Endothelial cell of umbilical vein (primary cell): ENCODE data around the gene RPL36A. TPM values are rescaled to one million over a fixed set of nuclear protein-coding genes. Genes with fewer than 3 reads are reported as not detected.
A peak's percentile ranks its signal among the peaks of the same experiment; 100 is the strongest.

Experiments used
- BruUV-seq: library from RNA; stranded (reverse); fragments of 400-500 nt; replicated peaks from 2 replicates; lab custom pipeline; 2021; lab: Mats Ljungman, UMichigan
- CTCF ChIA-PET: fragments of 300-600, 350-600 bp; sonication (Branson Sonifier 250); formaldehyde crosslinking; loops from one replicate; lab custom pipeline; 2021; ENCODE audit warnings: antibody characterized with exemption, inconsistent platforms; lab: Charles Lee
- POLR2A ChIA-PET: fragments of 300-600, 350-600 bp; sonication (Branson Sonifier 250); formaldehyde crosslinking; loops from one replicate; lab custom pipeline; 2021; ENCODE audit warnings: antibody characterized with exemption, inconsistent platforms; lab: Charles Lee
- DNase-seq: peaks from one replicate; pipeline ENCODE4 v3.0.0-alpha.2; 2011; ENCODE audit warnings: low read depth, low spot score
- FAIRE-seq: peaks from 2 replicates; lab custom pipeline; 2011; peaks lifted over from hg19 to GRCh38; lab: Jason Lieb, UNC
- H2AFZ ChIP-seq: 2 replicates; pipeline ENCODE4 v1.6.0; 2012; ENCODE audit warnings: low read depth, low read length, control low read depth, inconsistent platforms
- H3K27ac ChIP-seq: 2 replicates; pipeline ENCODE4 v1.5.1; 2011; ENCODE audit warnings: low read depth, mild to moderate bottlenecking, control low read depth, low read length, moderate library complexity; ENCODE audit not compliant: insufficient read depth
- H3K27me3 ChIP-seq, 2 experiments: 2 replicates each; pipeline versions ENCODE4 v1.6.0 to v1.6.1; 2011; ENCODE audit warnings: low read length in 2 of 2, mixed read lengths in 1 of 2; ENCODE audit not compliant: control insufficient read depth in 2 of 2, insufficient read depth in 2 of 2
- H3K36me3 ChIP-seq, 2 experiments: 2 replicates in 1 of 2; 3 replicates in 1 of 2; pipeline ENCODE4 v1.5.1; 2011; ENCODE audit warnings: low read length in 2 of 2, mild to moderate bottlenecking in 1 of 2, moderate library complexity in 1 of 2; ENCODE audit not compliant: control insufficient read depth in 2 of 2, insufficient read depth in 2 of 2; ENCODE audit errors: extremely low read depth in 1 of 2
- H3K4me1 ChIP-seq: 3 replicates; pipeline ENCODE4 v1.5.1; 2011; ENCODE audit warnings: mild to moderate bottlenecking, low read length; ENCODE audit not compliant: control insufficient read depth, insufficient read depth; ENCODE audit errors: extremely low read depth
- H3K4me2 ChIP-seq: 2 replicates; pipeline ENCODE4 v1.6.1; 2011; ENCODE audit warnings: low read length, control low read depth, mixed read lengths; ENCODE audit not compliant: insufficient read depth
- H3K4me3 ChIP-seq, 3 experiments: fragments of 200-600 bp in 1 of 3; sonication (generic), shearing (Covaris generic) in 1 of 3; replicated peaks in 1 of 3; 2 replicates each; pipeline ENCODE4 v1.5.1; 2011 to 2016; ENCODE audit warnings: control low read depth in 3 of 3, low read length in 3 of 3, mild to moderate bottlenecking in 2 of 3, inconsistent platforms in 1 of 3, low read depth in 1 of 3, moderate library complexity in 1 of 3; ENCODE audit not compliant: insufficient read depth in 1 of 3
- H3K79me2 ChIP-seq: 2 replicates; pipeline ENCODE4 v1.6.0; 2012; ENCODE audit warnings: low read length, inconsistent platforms; ENCODE audit not compliant: control insufficient read depth, insufficient read depth
- H3K9ac ChIP-seq: replicated peaks from 2 replicates; pipeline ENCODE3; 2011; ENCODE audit warnings: low read length, control low read depth; ENCODE audit not compliant: insufficient read depth; ENCODE audit errors: extremely low read depth
- H3K9me1 ChIP-seq: replicated peaks from 3 replicates; pipeline ENCODE4 v1.6.0; 2011; ENCODE audit warnings: mild to moderate bottlenecking, low read length; ENCODE audit not compliant: control insufficient read depth, insufficient read depth; ENCODE audit errors: extremely low read depth
- H3K9me3 ChIP-seq: replicated peaks from 2 replicates; pipeline ENCODE4 v1.5.1; 2012; ENCODE audit warnings: low read length, inconsistent platforms; ENCODE audit not compliant: control insufficient read depth, insufficient read depth
- H4K20me1 ChIP-seq: replicated peaks from 2 replicates; pipeline ENCODE3; 2011; ENCODE audit warnings: mild to moderate bottlenecking, low read length; ENCODE audit not compliant: control insufficient read depth, insufficient read depth; ENCODE audit errors: extremely low read depth
- CTCF ChIP-seq, 2 donors: IDR thresholded peaks; 1 replicate in 1 of 2; 2 replicates in 1 of 2; pipeline ENCODE4 v1.5.1; 2011; ENCODE audit warnings: low read length in 2 of 2, mild to moderate bottlenecking in 2 of 2, moderate library complexity in 2 of 2, control low read depth in 1 of 2, inconsistent platforms in 1 of 2, low read depth in 1 of 2; ENCODE audit not compliant: insufficient read depth in 1 of 2; ENCODE audit errors: extremely low read depth in 1 of 2
- EZH2 ChIP-seq: IDR thresholded peaks from 2 replicates; pipeline ENCODE4 v1.6.1; 2012; ENCODE audit warnings: borderline replicate concordance, low read depth, mild to moderate bottlenecking, moderate library complexity, low read length, inconsistent platforms; ENCODE audit not compliant: severe bottlenecking
- FOS ChIP-seq: IDR thresholded peaks from 2 replicates; pipeline ENCODE4 v1.6.1; 2011; ENCODE audit warnings: mild to moderate bottlenecking, low read length, moderate library complexity, borderline replicate concordance; ENCODE audit not compliant: insufficient read depth
- JUN ChIP-seq: IDR thresholded peaks from 2 replicates; pipeline ENCODE4 v1.6.1; 2011; ENCODE audit warnings: borderline replicate concordance, low read depth; ENCODE audit not compliant: insufficient read length, insufficient read depth
- MAX ChIP-seq: IDR thresholded peaks from 2 replicates; pipeline ENCODE4 v1.6.1; 2011; ENCODE audit not compliant: insufficient read depth, insufficient read length
- POLR2A ChIP-seq: IDR thresholded peaks from 2 replicates; pipeline ENCODE4 v1.6.1; 2012; ENCODE audit warnings: low read depth, mild to moderate bottlenecking, control low read depth, low read length
- dilution Hi-C: fragments of 300-500 bp; cut with MboI; formaldehyde crosslinking; loops from one replicate; pipeline ENCODE4 v1.15.0; 2019; ENCODE audit warnings: low sequenced_read_pairs; ENCODE audit not compliant: extremely low pct_ligation_motif_present
- intact Hi-C: fragments of 100-400 bp; cut with micrococcal nuclease; formaldehyde crosslinking; loops from one replicate; pipeline ENCODE4 v1.10.0; 2022
- polyA plus RNA-seq, 4 experiments: library from polyadenylated mRNA; depleted of rRNA in 3 of 4; stranded (reverse) in 3 of 4; unstranded in 1 of 4; fragments of >200 nt; gene quantifications; 2 replicates each; pipeline versions ENCODE4 v1.2.1 to v1.2.3, GENCODE V29; 2011 to 2012; ENCODE audit warnings: missing spikeins in 1 of 4
- total RNA-seq: library from RNA; stranded (reverse); gene quantifications from 2 replicates; pipeline ENCODE4 v1.2.3, GENCODE V29; 2021

Gene RPL36A
- total and polyA plus RNA-seq, 2 donors (not counting 3 experiments of a cell fraction or from before 2014, with no cell fraction given): 284 to 1,196 TPM

- FAIRE-seq: no peak
- dilution Hi-C loops: no loop called here
- Histone ChIP-seq H2AFZ (no peak overlapping the region), H3K9me1 (no peaks in the 10 kb centered on the region), H3K4me1 (peaks cover 12% of the 10 kb centered on the region), H3K4me2 (peak overlapping the region; percentile 96), H4K20me1 (no peaks in the 10 kb centered on the region), H3K27ac (peak overlapping the region; percentile 97), H3K9me3 (no peaks in the 10 kb centered on the region), H3K36me3 (peaks cover 0 to 2% of the 10 kb centered on the region in 2 experiments), H3K9ac (peak overlapping the region; percentile 99), H3K27me3 (no peaks in the 10 kb centered on the region), H3K4me3 (peak overlapping the region; percentile 73 to 95 (median 78)), H3K79me2 (peaks cover 53% of the 10 kb centered on the region)
- CTCF ChIA-PET: no interaction called here
- TF ChIP-seq POLR2A (no peak), FOS (no peak), JUN (no peak), CTCF (IDR thresholded peaks at IDR 0.05; ENCODE audit: extremely low read depth in 1 of 2, insufficient read depth in 1 of 2, low read depth in 1 of 2, low read length in 2 of 2) (no peak), MAX (no peak), EZH2 (no peak)
- intact Hi-C loops: loop anchor here (1.0 kb wide), 2 partner anchors 10 to 18 kb away; no protein-coding TSS in a partner anchor
- DNase-seq: no peak
- TSS peak; percentile 68 for BruUV-seq
- POLR2A ChIA-PET: no interaction called here
These were observed 17.7 kb downstream of the RPL36A start for GRCh38 chrX:101408532-101408841.
